SK-N-MC (cell line): Measurements from ENCODE around the gene HPRT1.

Experiments used
- EZH2 ChIP-seq: fragments of 200-600 bp; sonication (generic); IDR thresholded peaks from one replicate; pipeline ENCODE4 v1.6.1; 2017; ENCODE audit warnings: antibody characterized with exemption
- FOXP2 ChIP-seq: optimal IDR thresholded peaks from 2 replicates; pipeline ENCODE3; 2011; ENCODE audit warnings: mild to moderate bottlenecking, moderate library complexity; ENCODE audit not compliant: insufficient read depth; ENCODE audit errors: extremely low read length, control extremely low read depth
- POLR2AphosphoS5 ChIP-seq: IDR thresholded peaks from 2 replicates; pipeline ENCODE4 v1.6.1; 2012; ENCODE audit warnings: mild to moderate bottlenecking, low read depth, low read length, borderline replicate concordance

- TF ChIP-seq POLR2AphosphoS5 (no peak), EZH2 (no peak), FOXP2 (no peak)
These were observed 7.4 kb upstream of the HPRT1 start for GRCh38 chrX:134452596-134452995.
